ENCODE results near the gene CDYL. TPM values are rescaled to one million over a fixed set of nuclear protein-coding genes. Genes with fewer than 3 reads are reported as not detected.

CDYL gene
- total RNA-seq, 1 donor from 2014 or later, result 20.8 TPM

DNA sequence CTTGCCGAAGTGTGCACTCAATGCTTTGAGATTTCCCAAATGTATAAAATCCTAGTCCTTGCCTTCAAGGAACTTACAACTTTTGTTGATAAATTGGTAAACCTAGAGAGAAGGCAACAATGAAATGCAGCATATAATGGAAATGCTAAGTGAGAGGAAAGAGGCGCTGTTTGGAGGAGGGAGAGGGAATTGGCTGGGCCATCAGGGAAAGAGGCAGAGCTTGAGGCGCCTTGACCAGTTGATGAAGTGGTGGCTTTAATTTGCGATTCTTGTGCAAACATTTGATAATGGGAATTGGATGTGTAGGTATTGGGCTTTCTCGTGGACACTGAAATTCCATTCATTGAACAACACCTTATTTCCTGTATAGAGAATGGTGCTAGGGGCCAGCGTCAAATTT, 1.9 kb upstream of the CDYL start:
- DNase-seq (ENCODE audit: low read depth in 2 of 2), result no peak

DNA sequence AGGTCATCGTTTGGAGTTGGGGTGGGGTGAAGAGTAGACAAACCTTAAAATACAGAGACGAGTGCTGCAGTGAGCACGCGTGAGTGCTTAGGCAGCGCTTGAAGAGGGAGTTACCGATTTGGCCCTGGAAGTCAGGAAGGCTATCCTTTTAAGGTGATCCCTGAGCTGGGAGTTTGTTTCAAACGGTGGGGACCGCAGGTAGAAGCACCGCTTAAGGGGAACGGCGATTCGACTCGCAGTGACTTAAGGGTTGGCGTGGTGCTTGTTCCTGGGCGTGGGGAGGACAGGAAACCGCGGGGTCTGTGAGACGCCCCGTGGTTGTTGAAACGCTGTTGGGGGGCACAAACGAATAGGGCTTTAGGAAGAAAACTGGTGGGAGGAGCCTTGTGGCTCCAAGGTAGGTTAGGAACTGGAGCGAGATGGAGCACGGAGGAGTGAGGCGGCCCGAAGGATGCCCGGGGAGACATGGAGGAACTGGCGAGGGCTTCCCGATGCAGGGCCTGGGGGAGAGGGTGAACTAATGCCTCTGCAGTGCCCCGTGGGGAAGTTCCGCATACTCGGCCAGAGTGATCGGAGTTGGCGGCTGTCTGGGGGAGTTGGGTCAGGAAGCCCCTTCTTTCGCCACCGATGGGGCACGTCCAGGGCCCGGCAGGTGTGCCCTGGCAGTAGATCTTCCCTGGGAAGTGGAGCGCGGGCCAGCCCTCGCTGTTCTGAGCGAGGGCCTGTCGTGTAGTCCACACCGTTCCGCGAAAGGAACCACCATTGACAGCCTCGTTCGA, 1.3 kb upstream of the CDYL start:
- peak in 1 of 2 donors; percentile 9 for DNase-seq (ENCODE audit: low read depth in 2 of 2)

DNA sequence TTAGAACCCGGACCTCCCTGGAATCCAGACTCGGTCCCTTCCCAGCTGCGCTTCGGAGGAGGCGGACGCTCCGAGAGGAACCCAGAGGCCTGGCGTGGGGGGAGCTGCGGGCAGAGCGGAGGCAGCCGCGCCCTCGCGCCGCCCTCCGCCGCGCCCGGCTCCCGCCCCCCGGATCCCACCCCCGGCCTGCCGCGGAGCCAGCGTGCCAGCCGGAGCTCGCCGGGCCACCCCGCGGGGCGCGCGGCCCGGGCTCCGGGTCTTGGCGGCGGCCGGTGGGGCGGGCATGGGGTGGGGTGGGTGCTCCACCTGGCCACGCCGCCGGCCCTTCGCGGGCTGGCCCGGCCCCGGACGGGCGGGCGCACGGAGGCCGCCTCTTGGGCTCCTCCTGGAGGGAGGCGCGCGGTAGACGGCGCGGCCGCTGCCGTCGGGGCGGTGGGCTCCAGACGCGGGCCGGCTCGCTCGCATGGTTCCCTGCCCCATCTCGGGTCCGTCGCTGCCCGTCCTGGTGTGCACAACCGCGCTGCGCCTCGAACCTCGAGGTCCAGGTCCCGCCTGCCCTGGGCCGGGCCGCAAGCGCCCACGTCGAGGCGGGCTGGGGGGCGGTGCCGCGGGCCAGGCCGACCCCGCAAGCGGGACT, 592 bp upstream of the CDYL start:
- DNase-seq (ENCODE audit: low read depth in 2 of 2), result peak; percentile 65 to 89

DNA sequence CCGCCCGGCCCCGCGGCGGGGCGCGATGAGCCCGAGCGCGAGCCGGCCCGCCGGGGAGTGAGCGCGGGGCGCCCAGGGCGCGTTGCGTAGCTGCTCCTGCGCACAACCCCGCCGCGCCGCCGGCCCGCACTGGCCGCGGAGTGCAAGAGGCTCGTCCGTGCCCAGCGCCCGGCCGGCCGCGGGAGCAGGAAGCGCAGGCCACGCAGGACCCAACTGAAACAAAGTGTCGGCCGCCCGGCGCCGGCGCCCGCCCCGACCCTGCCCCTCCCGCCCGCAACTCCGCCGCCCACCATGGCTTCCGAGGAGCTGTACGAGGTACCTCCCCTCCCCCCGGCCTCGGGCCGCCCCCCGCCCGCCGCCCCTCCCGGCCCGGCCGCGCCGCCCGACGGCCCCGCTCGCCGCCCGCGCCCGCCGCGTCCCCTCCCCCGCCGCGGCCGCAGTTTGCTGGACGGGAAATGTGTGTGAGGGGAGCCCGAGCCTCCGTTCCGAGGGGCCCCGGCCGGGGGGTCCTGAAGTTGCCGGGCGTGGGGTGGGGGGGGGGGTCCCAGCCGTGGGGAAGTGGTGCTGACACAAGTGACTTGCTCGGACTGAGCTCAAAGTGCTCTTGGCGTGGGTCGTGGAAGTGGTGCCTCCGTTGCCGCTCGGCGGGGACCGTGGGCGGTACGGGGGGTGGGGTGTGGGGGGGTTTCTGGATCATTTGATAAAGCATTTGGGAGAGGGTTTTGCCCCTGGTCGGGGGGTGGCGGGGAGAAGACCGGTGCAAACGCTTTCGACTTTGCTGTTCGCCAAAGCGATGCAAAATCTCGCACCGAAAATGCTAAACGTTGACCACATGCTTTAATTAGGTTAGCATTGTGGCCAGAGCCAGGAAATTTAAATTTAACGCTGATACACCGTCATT, 539 bp downstream of the CDYL start:
- DNase-seq (ENCODE audit: low read depth in 2 of 2), result peak; percentile 21 to 40

DNA sequence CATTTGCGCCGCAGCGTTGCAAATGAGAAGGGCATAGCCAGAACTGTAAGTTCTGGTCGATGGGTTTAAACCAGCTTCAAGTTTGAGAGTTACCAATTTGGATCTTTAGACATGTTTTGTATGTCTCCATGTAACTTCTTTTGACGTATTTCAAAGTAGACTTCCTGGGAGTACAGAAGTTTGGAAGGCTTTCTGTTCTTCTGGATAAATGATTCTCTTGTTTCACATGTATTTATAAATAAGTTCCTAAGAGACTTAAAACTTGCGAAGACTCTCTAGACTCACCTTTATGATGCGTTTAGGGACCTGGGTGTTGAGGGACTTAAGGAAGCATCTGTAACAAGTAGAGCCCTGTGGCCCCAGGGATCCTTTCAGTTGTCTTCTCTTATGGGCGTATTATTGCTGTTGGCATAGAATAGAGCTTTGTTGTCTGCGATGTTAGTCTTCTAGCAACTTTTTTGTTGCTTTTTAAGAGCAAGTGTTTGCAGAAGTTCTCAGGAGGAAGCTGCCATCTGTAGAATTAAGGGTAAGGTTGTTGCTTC, 1.3 kb downstream of the CDYL start:
- DNase-seq (ENCODE audit: low read depth in 2 of 2), result no peak

DNA sequence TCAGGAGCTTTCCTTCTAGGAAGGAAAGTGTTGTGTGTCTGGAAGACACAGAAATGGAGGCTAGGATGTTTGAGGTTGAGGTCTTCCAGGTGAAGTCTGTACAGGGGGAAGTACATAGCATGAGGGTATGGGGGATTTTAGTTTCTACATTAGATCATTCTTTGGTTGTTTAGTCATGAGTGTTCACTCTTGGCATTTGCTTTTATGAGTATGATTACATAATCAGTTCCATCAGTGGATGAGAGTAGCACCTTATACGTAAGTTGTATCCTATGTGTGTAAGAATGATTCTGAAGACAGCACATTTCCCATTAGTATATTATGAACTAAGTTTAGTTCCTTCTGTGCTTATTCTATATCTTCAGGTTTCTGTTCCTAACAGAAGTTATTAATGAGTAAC, 1.9 kb downstream of the CDYL start:
- no peak for DNase-seq (ENCODE audit: low read depth in 2 of 2)

DNA sequence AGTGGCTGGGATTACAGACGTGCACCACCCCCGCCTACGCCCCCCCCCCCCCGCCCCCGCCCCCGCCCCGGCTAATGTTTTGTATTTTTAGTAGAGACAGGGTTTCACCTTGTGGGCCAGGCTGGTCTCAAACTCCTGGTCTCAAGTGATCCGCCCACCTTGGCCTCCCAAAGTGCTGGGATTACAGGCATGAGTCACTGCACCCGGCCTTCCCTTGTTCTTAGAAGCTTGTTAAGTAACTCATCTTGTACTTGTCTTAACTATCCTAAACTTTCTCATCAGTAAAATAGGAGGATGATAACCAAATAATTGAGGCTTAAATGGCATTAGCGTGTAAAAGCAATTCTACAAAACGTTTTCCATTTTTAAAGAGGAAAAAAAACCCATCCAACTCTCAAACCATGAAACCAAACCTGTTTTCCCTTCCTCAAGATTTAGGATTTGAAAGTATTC, 4.2 kb downstream of the CDYL start:
- no peak for DNase-seq (ENCODE audit: low read depth in 2 of 2)

DNA sequence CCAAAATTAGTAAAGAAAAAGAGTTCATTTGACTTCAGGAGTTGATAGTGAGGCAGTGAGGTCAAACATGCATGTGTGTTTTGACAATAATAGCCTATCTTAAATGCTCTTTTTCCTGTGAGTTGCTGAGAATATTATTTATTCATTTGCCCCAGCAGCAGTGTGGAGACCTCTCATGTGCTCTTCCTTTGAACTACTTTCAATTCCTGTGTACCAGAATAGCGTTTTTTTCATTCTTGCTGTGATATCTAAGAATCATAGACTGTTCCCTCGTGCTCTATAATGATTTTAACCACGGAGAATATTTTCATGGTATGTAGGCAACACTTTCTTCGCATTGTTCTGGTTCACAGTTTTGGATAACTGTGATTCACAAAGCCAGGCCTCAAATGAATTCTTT, 5.2 kb downstream of the CDYL start:
- peak in 1 of 2 donors; percentile 19 for DNase-seq (ENCODE audit: low read depth in 2 of 2)

DNA sequence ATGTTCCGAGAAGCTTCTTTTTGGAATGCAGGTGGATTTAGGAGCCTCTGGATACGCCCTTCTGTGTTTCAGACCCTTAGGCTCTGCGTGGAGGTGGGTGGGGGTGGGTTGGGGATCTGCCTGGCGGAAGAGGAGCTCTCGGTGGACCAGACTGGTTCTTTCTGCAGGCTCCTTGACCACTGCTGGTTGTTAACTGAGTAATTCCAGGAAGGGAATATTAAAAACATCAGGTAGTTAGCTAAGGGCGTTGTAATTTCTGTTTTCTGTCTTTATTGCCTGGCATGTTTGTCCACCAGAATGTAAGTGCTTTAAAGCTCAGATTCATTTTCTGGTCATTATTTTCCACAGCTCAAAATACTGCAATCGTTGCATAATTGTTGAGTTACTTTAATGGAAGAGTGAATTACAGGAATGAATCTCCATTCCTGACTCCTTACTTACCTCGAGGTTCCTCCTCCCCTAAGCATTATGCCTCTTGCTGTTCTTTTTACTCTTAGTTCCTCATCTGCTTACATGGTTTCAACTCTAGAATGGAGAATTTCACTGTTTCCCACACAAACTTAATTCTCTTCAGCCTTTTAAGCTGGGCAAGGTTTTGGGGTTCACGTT, 5.9 kb downstream of the CDYL start:
- DNase-seq (ENCODE audit: low read depth in 2 of 2), result no peak

DNA sequence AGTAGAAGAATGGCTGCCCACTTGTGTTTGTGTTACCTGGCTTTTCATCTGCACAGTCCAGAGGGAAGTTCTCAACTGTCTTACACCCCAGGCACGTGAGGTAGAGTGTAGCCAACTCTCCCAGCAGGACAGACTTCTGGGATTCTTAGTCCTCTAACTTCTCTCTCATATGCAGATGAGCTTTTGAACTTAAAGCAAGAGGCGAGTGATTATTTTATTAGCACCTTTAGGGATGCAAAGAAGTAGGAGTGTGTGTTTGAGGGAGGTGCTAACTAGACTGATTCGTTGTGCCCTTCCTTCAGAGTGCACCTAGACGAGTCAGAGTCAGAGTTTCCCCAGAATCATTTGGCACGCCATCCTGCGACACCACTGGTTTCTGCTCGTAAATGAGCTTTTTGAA, 10.8 kb downstream of the CDYL start:
- no peak for DNase-seq (ENCODE audit: low read depth in 2 of 2)

DNA sequence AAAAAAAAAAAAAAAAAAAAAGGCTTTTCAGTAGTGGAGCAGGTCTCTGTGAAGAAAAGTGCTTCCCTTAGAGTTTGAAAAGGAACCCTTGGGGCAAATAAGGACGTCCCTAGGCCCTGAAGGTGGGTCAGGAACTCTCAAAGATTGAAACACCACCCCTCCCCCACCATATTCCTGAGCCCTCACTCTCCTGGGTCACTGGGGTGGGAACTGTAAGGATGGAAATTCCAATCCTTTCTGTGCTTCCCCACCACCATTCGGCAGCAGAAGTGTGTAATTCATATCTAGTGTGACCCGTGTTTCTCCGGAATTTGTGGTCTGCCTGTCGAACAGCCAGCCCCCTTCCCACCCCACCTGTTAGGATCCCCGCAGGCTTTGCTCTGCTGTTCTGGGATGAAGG, 12.3 kb downstream of the CDYL start:
- DNase-seq (ENCODE audit: low read depth in 2 of 2), result no peak

DNA sequence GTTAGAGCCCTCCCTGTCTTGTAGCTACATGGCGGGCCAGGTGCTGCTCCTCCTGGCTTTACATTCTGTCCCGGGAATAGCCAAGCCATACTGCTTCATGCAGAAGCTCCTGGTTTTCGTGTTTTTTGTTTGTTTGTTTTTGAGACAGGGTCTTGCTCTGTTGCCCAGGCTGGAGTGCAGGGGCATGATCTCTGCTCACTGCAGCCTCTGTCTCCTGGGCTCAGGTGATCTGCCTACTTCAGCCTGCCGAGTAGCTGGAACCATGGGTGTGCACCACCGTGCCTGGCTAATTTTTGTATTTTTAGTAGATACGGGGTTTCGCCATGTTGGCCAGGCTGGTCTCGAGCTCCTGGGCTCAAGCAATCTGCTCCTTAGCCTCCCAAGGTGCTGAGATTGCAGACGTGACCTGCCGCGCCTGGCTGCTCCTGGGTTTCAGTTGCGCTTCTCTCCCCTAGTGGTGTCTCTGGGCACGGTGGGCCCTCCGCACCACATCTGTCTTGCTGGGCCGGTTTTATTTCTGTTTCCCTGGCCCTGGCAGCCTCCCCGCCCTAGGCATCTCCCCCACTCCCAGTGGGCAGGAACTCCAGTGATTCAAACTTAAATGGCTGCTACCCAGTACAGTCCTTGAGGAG, 12.9 kb downstream of the CDYL start:
- DNase-seq (ENCODE audit: low read depth in 2 of 2), result no peak

DNA sequence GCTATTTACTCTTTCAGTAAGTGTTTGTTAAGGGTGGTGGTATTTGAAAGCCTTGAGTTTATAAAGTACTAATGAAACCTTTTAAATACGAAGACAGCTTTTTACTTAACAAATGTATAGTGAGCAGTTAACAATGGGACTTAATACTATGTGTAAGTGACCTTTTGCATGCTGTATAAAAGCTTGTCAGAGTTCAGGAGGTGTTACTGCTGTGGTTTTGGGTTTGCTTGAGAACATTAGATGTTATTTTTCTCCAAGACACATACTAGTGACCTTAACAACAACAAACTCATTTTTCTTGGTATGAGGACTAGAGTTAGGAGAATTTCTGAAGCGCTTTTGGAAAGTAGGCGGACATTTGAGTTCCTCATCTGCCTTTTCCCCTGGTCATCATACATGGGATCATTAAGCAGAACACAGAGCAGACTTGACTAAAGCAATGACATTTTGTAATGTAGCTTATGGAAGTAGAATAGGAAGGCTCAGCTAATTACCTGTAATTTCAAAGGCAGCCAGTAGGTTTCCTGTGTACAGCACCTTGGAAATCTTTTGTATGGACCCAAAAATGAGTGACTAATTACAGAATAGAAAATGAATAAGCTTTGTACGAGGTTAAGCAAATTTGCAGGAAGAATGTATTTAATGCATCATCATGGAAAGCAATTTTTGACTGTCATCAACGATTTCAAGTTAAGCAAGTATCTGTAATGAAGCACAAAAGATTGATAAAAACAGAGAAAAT, 14.1 kb downstream of the CDYL start:
- no peak for DNase-seq (ENCODE audit: low read depth in 2 of 2)

DNA sequence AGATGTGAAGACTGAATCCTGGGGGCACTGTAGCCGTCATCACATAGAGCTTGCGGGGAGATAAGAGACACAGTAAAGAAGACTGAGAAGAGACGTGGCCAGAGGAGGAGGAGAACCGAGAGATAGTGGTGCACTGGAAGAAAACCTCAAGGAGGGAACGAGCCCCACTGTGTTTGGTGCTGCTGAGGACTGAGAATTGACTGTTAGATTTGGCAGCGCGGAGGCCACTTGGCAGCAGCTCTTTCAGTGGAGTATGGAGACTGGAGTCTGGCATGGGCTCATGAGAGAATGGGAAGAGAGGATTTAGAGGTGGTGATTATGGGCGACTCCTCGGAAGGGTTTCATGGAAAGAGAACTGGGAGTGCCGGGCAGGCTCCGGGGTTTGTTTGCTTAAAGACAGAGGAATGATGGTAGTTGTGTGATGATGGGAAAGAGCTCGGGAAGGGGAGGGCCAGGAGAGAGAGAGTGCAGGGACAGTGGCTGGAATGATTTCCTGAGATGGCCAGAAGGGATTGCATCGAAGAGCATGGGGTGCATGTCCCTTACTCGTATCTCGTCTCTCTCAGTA, 18.0 kb downstream of the CDYL start:
- DNase-seq (ENCODE audit: low read depth in 2 of 2), result no peak

DNA sequence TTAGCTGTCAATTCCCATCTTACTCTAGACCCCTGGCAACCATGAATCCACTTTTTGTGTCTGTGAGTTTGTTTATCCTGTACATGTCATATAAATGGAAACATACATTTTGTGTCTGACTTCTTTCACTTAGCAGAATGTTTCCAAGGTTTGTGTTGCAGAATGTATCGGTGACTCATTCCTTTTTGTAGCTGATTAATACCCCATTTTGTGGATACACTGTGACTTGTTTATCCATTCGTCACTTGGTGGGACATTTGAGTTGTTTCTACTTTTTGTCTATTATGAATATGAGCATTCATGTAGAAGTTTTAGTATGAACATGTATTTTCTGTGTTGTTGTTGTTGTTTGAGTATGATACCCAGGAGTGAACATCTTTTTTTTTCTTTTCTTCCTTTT, 21.4 kb downstream of the CDYL start:
- no peak for DNase-seq (ENCODE audit: low read depth in 2 of 2)

DNA sequence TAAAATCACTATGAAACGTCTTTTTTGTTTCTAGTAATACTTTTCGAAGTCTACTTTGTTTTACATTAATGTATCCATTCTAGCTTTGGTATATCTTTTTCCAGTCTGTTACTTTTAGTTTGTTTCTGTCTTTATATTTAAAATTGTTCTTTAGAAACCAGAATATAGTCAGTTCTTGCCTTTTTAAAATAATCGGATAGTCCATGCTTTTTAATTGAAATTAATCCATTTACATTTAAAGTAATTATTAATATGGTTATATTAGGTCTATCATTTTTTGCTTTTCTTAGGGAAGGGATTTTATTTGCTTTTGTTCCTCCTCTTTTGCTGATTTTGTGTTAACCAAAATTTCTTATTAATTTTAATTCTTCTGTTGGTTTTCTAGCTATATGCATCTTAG, 23.7 kb downstream of the CDYL start:
- no peak for DNase-seq (ENCODE audit: low read depth in 2 of 2)

DNA sequence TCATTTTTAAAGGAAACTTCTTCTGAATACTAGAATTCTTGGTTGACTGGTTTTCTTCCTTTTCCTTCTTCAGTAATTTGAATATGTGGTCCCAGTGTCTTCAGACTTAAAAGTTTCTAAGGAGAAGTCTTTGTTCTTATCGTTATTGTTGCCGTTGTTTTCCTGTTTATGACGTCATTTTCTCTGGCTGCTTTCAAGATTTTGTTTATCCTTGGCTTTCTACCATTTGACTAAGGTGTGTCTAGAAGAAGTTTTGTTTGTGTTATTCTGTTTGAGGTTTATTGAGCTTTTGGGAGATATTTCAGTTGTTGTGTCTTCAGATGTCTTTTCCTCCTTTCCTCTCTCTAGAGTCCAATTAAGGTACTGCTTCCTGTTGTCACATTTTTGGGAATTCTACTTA, 24.5 kb downstream of the CDYL start:
- DNase-seq (ENCODE audit: low read depth in 2 of 2), result peak in 1 of 2 donors; percentile 34

DNA sequence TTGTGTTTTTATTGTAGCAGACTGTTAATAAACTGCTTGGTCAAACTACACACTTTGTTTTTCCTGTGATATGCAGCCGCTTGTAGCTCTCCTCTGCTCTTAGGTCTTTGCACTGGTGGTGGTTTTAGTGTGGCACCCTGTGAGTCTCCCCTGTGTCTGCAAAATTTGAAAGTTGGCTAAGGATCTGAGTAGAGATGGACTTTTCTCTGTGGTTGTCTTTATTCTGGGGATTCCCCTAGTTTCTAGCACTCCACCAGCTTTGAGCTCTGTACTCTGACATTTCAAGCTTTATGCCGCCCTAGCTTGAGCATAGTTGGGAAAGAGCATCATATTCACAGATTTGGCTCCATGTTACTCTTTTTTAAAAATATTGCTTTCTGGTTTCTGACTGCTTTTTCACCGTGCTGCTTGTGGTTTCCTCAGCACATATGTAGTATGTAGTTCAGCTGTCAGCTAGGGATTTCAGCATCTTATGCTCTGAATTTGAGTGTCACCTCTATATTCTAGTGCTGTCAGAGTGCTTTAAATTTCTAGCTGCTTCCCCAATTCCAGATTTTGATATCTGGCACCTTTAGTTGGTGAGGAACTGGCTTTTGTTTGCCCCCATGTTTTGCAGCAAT, 25.4 kb downstream of the CDYL start:
- no peak for DNase-seq (ENCODE audit: low read depth in 2 of 2)

DNA sequence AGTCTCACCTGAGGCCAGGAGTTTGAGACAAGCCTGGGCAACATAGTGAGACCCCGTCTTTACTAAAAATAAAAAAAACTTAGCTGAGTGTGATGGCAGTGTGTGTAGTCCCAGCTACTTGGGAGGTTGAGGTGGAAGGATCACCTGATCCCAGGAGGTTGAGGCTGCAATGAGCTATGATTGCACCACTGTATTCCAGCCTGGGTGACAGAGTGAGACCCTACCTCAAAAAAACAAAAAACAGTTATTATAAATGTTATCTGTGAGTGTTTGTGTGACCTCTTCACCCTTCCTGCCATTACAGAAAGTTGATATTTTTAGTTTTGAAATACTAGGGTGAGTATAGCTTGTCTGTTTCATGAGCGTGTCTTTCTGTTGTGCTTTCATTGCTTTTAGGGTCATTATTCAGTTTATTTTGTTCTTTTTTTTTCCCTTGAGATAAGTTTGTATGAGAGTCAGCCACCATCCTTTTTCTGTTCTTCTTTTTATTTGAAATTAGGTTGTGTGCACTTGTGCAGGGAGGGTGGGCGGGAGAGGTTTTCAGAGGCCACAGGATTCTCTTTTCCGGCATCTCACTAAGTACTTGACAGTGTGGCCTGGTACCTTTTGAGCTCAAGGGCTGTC, 26.2 kb downstream of the CDYL start:
- no peak for DNase-seq (ENCODE audit: low read depth in 2 of 2)
